Neural crest cell (in vitro differentiated cells): ENCODE measurements around the gene IQCB1. TPM values are rescaled to one million over a fixed set of nuclear protein-coding genes. Genes with fewer than 3 reads are reported as not detected.
"Not testable (repeated sequence)": the region's sequence is repeated elsewhere in the genome, so short reads cannot be mapped to it uniquely, and the experiment has no call there.

Source experiments
- DNase-seq: peaks from one replicate; pipeline ENCODE4 v3.0.0; 2021; ENCODE audit warnings: low read depth, mixed read lengths, low spot score
- H3K27ac Mint-ChIP-seq: one replicate; pipeline ENCODE4 v1.8.0; 2021; ENCODE audit warnings: mild to moderate bottlenecking, mixed read lengths; ENCODE audit not compliant: unreplicated experiment
- H3K27me3 Mint-ChIP-seq: 2 replicates; pipeline ENCODE4 v1.8.0; 2021; ENCODE audit warnings: low read depth, mild to moderate bottlenecking, mixed read lengths
- H3K36me3 Mint-ChIP-seq: 2 replicates; pipeline ENCODE4 v1.8.0; 2021; ENCODE audit warnings: low read depth, mild to moderate bottlenecking, mixed read lengths
- H3K4me1 Mint-ChIP-seq: 2 replicates; pipeline ENCODE4 v1.8.0; 2021; ENCODE audit warnings: mixed read lengths
- H3K4me3 Mint-ChIP-seq: one replicate; pipeline ENCODE4 v1.8.0; 2021; ENCODE audit warnings: mild to moderate bottlenecking, mixed read lengths
- H3K9me3 Mint-ChIP-seq: 2 replicates; pipeline ENCODE4 v1.8.0; 2021; ENCODE audit warnings: mixed read lengths
- CTCF ChIP-seq: fragments of 200-600 bp; sonication (generic); conservative IDR thresholded peaks from 2 replicates; pipeline ENCODE4 v1.5.0; 2021; ENCODE audit warnings: antibody characterized with exemption, mild to moderate bottlenecking
- total RNA-seq: library from RNA; stranded (reverse); gene quantifications from 2 replicates; pipeline ENCODE4 v1.2.1, GENCODE V29; 2021

IQCB1 gene
- total RNA-seq, 1 donor from 2014 or later, result 47.2 TPM

- no peaks in the 10 kb centered on the region for H3K4me1 Mint-ChIP-seq
- H3K27me3 Mint-ChIP-seq, result no peaks in the 10 kb centered on the region
- peaks cover 22% of the 10 kb centered on the region for H3K36me3 Mint-ChIP-seq
- H3K27ac Mint-ChIP-seq, result no peak overlapping the region
- H3K4me3 Mint-ChIP-seq, result no peak overlapping the region
- H3K9me3 Mint-ChIP-seq, result no peaks in the 10 kb centered on the region
- TF ChIP-seq CTCF, result no peak
- DNase-seq, result no peak
Observed at GRCh38 chr3:121786485-121786884, 48.4 kb downstream of the IQCB1 start.

GRCh38 chr3:121782784-121783183 is 52.1 kb downstream of the IQCB1 start:
- H3K27me3 Mint-ChIP-seq, DNase-seq, H3K9me3 Mint-ChIP-seq, H3K4me1 Mint-ChIP-seq, H3K4me3 Mint-ChIP-seq, H3K27ac Mint-ChIP-seq, H3K36me3 Mint-ChIP-seq: not testable (repeated sequence)

GRCh38 chr3:121781611-121782010 is 53.2 kb downstream of the IQCB1 start:
- DNase-seq, result no peak
- peaks cover 9% of the 10 kb centered on the region for H3K36me3 Mint-ChIP-seq
- no peak overlapping the region for H3K4me3 Mint-ChIP-seq
- TF ChIP-seq CTCF, result no peak
- no peak overlapping the region for H3K27ac Mint-ChIP-seq
- no peaks in the 10 kb centered on the region for H3K27me3 Mint-ChIP-seq
- H3K9me3 Mint-ChIP-seq, result no peaks in the 10 kb centered on the region
- no peaks in the 10 kb centered on the region for H3K4me1 Mint-ChIP-seq

- peaks cover 39% of the 10 kb centered on the region for H3K36me3 Mint-ChIP-seq
- H3K4me1 Mint-ChIP-seq, H3K9me3 Mint-ChIP-seq, DNase-seq, H3K27me3 Mint-ChIP-seq, H3K4me3 Mint-ChIP-seq, H3K27ac Mint-ChIP-seq: not testable (repeated sequence)
Observed at GRCh38 chr3:121775095-121775494, 59.8 kb downstream of the IQCB1 start.

- DNase-seq, result no peak
- H3K4me1 Mint-ChIP-seq, result no peaks in the 10 kb centered on the region
- H3K4me3 Mint-ChIP-seq, result no peak overlapping the region
- no peak overlapping the region for H3K27ac Mint-ChIP-seq
- H3K36me3 Mint-ChIP-seq, result peaks cover 23% of the 10 kb centered on the region
- no peak for TF ChIP-seq CTCF
- H3K9me3 Mint-ChIP-seq, result no peaks in the 10 kb centered on the region
- H3K27me3 Mint-ChIP-seq, result peaks cover 2% of the 10 kb centered on the region
Observed at GRCh38 chr3:121769246-121769645, 65.6 kb downstream of the IQCB1 start.

GRCh38 chr3:121768452-121768851 is 66.4 kb downstream of the IQCB1 start:
- H3K36me3 Mint-ChIP-seq, result peaks cover 15% of the 10 kb centered on the region
- no peak for TF ChIP-seq CTCF

More at GRCh38 chr3:121768452-121768851, 66.4 kb downstream of the IQCB1 start:
- DNase-seq, result no peak
- Mint-ChIP-seq H3K4me1 (no peaks in the 10 kb centered on the region), H3K27ac (no peak overlapping the region), H3K9me3 (no peaks in the 10 kb centered on the region), H3K4me3 (no peak overlapping the region), H3K27me3 (peaks cover 2% of the 10 kb centered on the region)
